ENCODE data around the gene GRM7.

Gene GRM7

DNA sequence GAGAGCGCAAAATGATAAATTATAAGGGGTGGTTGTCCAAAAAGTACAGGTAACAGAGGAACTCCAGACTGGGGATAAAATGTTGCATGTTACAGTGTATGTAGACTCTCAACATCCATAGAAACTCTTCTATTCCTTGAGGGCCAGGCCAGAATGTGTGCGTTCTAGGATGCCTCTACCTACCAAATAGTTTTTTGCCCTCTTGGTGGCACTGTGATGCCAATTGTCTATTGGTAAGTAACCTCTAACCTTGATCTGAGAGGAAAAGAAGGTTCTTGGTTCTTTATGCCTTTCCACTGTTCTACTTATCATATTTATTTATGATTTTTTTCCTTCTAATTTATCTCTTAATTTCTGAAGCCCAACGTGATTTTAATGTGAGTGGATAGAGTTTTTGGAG, 424.6 kb downstream of the GRM7 start:
- H3K27me3 ChIP-seq (ENCODE audit: insufficient read depth, poor library complexity, severe bottlenecking), result no peaks in the 10 kb centered on the region
- H3K4me3 ChIP-seq (replicated peaks; ENCODE audit: insufficient read depth, low read length), result no peak overlapping the region
- H3K27ac ChIP-seq (replicated peaks), result no peak overlapping the region
- DNase-seq (ENCODE audit: low read depth in 1 of 2, low spot score in 1 of 2), result no peak
- TF ChIP-seq, protein P1, sequence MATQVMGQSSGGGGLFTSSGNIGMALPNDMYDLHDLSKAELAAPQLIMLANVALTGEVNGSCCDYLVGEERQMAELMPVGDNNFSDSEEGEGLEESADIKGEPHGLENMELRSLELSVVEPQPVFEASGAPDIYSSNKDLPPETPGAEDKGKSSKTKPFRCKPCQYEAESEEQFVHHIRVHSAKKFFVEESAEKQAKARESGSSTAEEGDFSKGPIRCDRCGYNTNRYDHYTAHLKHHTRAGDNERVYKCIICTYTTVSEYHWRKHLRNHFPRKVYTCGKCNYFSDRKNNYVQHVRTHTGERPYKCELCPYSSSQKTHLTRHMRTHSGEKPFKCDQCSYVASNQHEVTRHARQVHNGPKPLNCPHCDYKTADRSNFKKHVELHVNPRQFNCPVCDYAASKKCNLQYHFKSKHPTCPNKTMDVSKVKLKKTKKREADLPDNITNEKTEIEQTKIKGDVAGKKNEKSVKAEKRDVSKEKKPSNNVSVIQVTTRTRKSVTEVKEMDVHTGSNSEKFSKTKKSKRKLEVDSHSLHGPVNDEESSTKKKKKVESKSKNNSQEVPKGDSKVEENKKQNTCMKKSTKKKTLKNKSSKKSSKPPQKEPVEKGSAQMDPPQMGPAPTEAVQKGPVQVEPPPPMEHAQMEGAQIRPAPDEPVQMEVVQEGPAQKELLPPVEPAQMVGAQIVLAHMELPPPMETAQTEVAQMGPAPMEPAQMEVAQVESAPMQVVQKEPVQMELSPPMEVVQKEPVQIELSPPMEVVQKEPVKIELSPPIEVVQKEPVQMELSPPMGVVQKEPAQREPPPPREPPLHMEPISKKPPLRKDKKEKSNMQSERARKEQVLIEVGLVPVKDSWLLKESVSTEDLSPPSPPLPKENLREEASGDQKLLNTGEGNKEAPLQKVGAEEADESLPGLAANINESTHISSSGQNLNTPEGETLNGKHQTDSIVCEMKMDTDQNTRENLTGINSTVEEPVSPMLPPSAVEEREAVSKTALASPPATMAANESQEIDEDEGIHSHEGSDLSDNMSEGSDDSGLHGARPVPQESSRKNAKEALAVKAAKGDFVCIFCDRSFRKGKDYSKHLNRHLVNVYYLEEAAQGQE (IDR thresholded peaks at IDR 0.05; ENCODE audit: insufficient replicate concordance, low read depth), result no peak
- TF ChIP-seq, protein P2, sequence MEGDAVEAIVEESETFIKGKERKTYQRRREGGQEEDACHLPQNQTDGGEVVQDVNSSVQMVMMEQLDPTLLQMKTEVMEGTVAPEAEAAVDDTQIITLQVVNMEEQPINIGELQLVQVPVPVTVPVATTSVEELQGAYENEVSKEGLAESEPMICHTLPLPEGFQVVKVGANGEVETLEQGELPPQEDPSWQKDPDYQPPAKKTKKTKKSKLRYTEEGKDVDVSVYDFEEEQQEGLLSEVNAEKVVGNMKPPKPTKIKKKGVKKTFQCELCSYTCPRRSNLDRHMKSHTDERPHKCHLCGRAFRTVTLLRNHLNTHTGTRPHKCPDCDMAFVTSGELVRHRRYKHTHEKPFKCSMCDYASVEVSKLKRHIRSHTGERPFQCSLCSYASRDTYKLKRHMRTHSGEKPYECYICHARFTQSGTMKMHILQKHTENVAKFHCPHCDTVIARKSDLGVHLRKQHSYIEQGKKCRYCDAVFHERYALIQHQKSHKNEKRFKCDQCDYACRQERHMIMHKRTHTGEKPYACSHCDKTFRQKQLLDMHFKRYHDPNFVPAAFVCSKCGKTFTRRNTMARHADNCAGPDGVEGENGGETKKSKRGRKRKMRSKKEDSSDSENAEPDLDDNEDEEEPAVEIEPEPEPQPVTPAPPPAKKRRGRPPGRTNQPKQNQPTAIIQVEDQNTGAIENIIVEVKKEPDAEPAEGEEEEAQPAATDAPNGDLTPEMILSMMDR (IDR thresholded peaks at IDR 0.05; ENCODE audit: insufficient read depth, low read length), result no peak
- TF ChIP-seq GABPA (IDR thresholded peaks at IDR 0.05; ENCODE audit: low read depth) (no peak), POLR2AphosphoS5 (IDR thresholded peaks at IDR 0.05; ENCODE audit: low read depth) (no peak), SPI1 (IDR thresholded peaks at IDR 0.05; ENCODE audit: borderline replicate concordance, low read depth) (no peak)

DNA sequence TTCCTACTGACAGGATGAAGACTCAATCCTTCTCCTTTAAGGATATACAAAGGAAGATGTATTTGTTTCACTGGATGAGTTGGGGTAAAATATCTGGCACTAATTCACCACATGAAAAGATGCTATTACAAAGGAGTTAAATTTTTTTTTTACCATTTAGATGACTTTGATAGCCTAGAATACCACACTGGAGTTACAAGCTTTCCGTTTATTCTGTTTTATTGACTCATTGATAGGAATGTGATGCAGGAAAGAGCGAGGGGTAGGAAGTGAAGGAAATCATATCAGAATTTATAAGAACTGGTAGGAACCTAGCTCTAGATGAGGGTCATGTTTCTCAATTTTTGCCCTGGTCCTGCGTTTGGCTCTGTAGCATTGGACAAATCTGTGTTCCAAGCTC, 427.2 kb downstream of the GRM7 start:
- Histone ChIP-seq H3K4me3 (replicated peaks; ENCODE audit: insufficient read depth, low read length) (no peak overlapping the region), H3K27ac (replicated peaks) (no peak overlapping the region), H3K27me3 (ENCODE audit: insufficient read depth, poor library complexity, severe bottlenecking) (no peaks in the 10 kb centered on the region)
- TF ChIP-seq SPI1 (IDR thresholded peaks at IDR 0.05; ENCODE audit: borderline replicate concordance, low read depth), result no peak
- TF ChIP-seq, protein P1 (IDR thresholded peaks at IDR 0.05; ENCODE audit: insufficient replicate concordance, low read depth), result no peak
- TF ChIP-seq, protein P2 (IDR thresholded peaks at IDR 0.05; ENCODE audit: insufficient read depth, low read length), result no peak
- no peak for TF ChIP-seq POLR2AphosphoS5 (IDR thresholded peaks at IDR 0.05; ENCODE audit: low read depth)
- no peak for TF ChIP-seq GABPA (IDR thresholded peaks at IDR 0.05; ENCODE audit: low read depth)
- DNase-seq (ENCODE audit: low read depth in 1 of 2, low spot score in 1 of 2), result no peak

DNA sequence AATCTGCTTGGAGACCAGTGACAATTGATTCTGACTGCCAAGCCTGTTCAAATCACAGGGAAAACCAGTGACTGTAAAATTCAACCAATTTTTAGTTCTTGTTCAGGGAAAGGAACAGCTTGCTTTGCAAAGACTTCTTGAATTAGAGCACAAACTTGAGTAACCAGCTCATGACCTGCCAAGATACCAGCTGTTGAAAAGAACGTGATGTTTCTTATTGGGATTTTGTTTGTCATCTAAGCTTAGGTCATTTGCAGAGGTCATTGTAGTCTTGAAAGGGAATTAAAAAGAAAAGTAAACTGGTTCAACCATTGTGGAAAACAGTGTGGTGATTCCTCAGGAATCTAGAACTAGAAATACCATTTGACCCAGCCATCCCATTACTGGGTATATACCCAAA, 428.2 kb downstream of the GRM7 start:
- H3K27me3 ChIP-seq (ENCODE audit: insufficient read depth, poor library complexity, severe bottlenecking), result no peaks in the 10 kb centered on the region
- DNase-seq (ENCODE audit: low read depth in 1 of 2, low spot score in 1 of 2), result no peak
- no peak overlapping the region for H3K27ac ChIP-seq (replicated peaks)
- TF ChIP-seq GABPA (IDR thresholded peaks at IDR 0.05; ENCODE audit: low read depth) (no peak), POLR2AphosphoS5 (IDR thresholded peaks at IDR 0.05; ENCODE audit: low read depth) (no peak), SPI1 (IDR thresholded peaks at IDR 0.05; ENCODE audit: borderline replicate concordance, low read depth) (no peak)
- TF ChIP-seq, protein P2 (IDR thresholded peaks at IDR 0.05; ENCODE audit: insufficient read depth, low read length), result no peak
- TF ChIP-seq, protein P1 (IDR thresholded peaks at IDR 0.05; ENCODE audit: insufficient replicate concordance, low read depth), result no peak
- H3K4me3 ChIP-seq (replicated peaks; ENCODE audit: insufficient read depth, low read length), result no peak overlapping the region

Data from HL-60 (cell line).